GM23248 (cell line): ENCODE measurements around the gene TRPM1.

ENCODE experiments used
- EZH2 ChIP-seq: fragments of 200-600 bp; sonication (generic); IDR thresholded peaks from 2 replicates; pipeline ENCODE4 v1.6.1; 2018; ENCODE audit warnings: antibody characterized with exemption, mild to moderate bottlenecking; ENCODE audit not compliant: insufficient read depth, poor library complexity, severe bottlenecking
- EZH2phosphoT487 ChIP-seq: fragments of 200-600 bp; sonication (generic); IDR thresholded peaks from 2 replicates; pipeline ENCODE4 v1.6.1; 2018; ENCODE audit warnings: antibody characterized with exemption, moderate library complexity, mild to moderate bottlenecking, low read depth; ENCODE audit not compliant: insufficient read depth

DNA sequence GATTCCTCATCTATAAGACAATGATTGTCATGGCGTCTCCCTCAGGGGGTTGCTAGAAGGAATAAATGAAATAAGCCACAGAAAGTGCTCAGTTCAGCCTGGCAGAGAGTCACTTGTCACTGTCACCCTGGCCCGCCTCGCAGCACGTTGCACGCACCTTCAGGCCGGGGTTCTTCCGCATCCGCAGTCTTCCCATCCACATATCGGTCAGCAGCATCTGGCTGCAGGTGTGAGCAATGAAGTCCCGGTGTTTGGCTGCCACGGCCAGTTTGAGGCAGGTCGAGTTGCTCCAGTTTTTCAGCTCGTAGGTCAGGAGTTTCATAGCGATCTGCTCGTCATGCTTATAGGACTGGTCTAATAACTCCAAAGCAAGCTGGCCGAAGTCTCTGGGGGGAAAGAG is 61.6 kb downstream of the TRPM1 start:
- no peak for TF ChIP-seq EZH2
- no peak for TF ChIP-seq EZH2phosphoT487
